IMR-90 (cell line): Measurements from ENCODE around the gene AMBP. TPM values are rescaled to one million over a fixed set of nuclear protein-coding genes. Genes with fewer than 3 reads are reported as not detected.

ENCODE experiments used
- ATAC-seq: fragments of 200-7000 bp; cut with Tn5 transposase; 2 replicates; pipeline ENCODE4 v1.9.1; 2020; ENCODE audit warnings: low read depth, mild to moderate bottlenecking, moderate library complexity
- BruUV-seq: library from RNA; stranded (reverse); fragments of 400-500 nt; replicated peaks from 2 replicates; lab custom pipeline; 2021; lab: Mats Ljungman, UMichigan
- CTCF ChIA-PET: fragments of 300-600 bp; formaldehyde crosslinking; extraction: SDS; loops from one replicate; lab custom pipeline; 2021; ENCODE audit warnings: antibody characterized with exemption; lab: Yijun Ruan, JAX
- POLR2A ChIA-PET: fragments of 300-600 bp; sonication (Branson Sonifier 250); formaldehyde crosslinking; loops from one replicate; lab custom pipeline; 2022; ENCODE audit warnings: antibody characterized with exemption; ENCODE audit not compliant: unreplicated experiment; lab: Charles Lee
- DNase-seq: peaks from one replicate; pipeline ENCODE4 v3.0.0; 2013
- H2AFZ ChIP-seq: replicated peaks from 2 replicates; pipeline ENCODE3; 2013; ENCODE audit warnings: low read length, mild to moderate bottlenecking; ENCODE audit not compliant: poor library complexity
- H2AK5ac ChIP-seq: 2 replicates; pipeline ENCODE4 v1.6.1; 2013; ENCODE audit warnings: low read depth, low read length, inconsistent platforms
- H2AK9ac ChIP-seq: replicated peaks from 2 replicates; pipeline ENCODE3; 2013; ENCODE audit warnings: mild to moderate bottlenecking, low read depth, low read length, moderate library complexity; ENCODE audit not compliant: poor library complexity
- H2BK120ac ChIP-seq: 2 replicates; pipeline ENCODE4 v1.6.1; 2013; ENCODE audit warnings: low read depth, low read length, inconsistent platforms
- H2BK15ac ChIP-seq: 3 replicates; pipeline ENCODE4 v1.6.1; 2013; ENCODE audit warnings: low read depth, low read length, inconsistent platforms
- H2BK20ac ChIP-seq: 2 replicates; pipeline ENCODE4 v1.6.1; 2013; ENCODE audit warnings: low read depth, mild to moderate bottlenecking, inconsistent platforms, low read length, moderate library complexity
- H2BK5ac ChIP-seq: 2 replicates; pipeline ENCODE4 v1.6.1; 2013; ENCODE audit warnings: mild to moderate bottlenecking, low read depth, low read length, inconsistent platforms; ENCODE audit not compliant: poor library complexity, severe bottlenecking
- H3K14ac ChIP-seq: replicated peaks from 2 replicates; pipeline ENCODE4 v1.6.1; 2013; ENCODE audit warnings: low read depth, low read length, inconsistent platforms
- H3K18ac ChIP-seq: 2 replicates; pipeline ENCODE4 v1.6.1; 2013; ENCODE audit warnings: low read depth, low read length, control low read depth
- H3K23ac ChIP-seq: 2 replicates; pipeline ENCODE4 v1.6.1; 2013; ENCODE audit warnings: low read depth, low read length, inconsistent platforms
- H3K27ac ChIP-seq: 2 replicates; pipeline ENCODE4 v1.5.1; 2013; ENCODE audit warnings: mild to moderate bottlenecking, control low read depth, low read length; ENCODE audit not compliant: insufficient read depth
- H3K27me3 ChIP-seq: 2 replicates; pipeline ENCODE4 v1.6.1; 2013; ENCODE audit warnings: low read length; ENCODE audit not compliant: control insufficient read depth, insufficient read depth
- H3K36me3 ChIP-seq: 2 replicates; pipeline ENCODE4 v1.6.1; 2013; ENCODE audit warnings: low read length, mixed read lengths; ENCODE audit not compliant: control insufficient read depth, insufficient read depth
- H3K4ac ChIP-seq: 2 replicates; pipeline ENCODE4 v1.6.1; 2013; ENCODE audit warnings: low read depth, low read length, inconsistent platforms
- H3K4me1 ChIP-seq: 2 replicates; pipeline ENCODE4 v1.6.1; 2013; ENCODE audit warnings: low read length, mixed read lengths; ENCODE audit not compliant: control insufficient read depth, insufficient read depth
- H3K4me2 ChIP-seq: 2 replicates; pipeline ENCODE4 v1.6.1; 2013; ENCODE audit warnings: low read depth, mild to moderate bottlenecking, control low read depth, low read length, moderate library complexity
- H3K4me3 ChIP-seq: 2 replicates; pipeline ENCODE4 v1.5.1; 2013; ENCODE audit warnings: low read depth, mild to moderate bottlenecking, control low read depth, low read length, moderate library complexity; ENCODE audit not compliant: insufficient read depth
- H3K56ac ChIP-seq: 2 replicates; pipeline ENCODE4 v1.6.1; 2013; ENCODE audit warnings: low read length, inconsistent platforms; ENCODE audit not compliant: insufficient read depth; ENCODE audit errors: extremely low read depth
- H3K79me1 ChIP-seq, 2 experiments: 2 replicates each; pipeline ENCODE4 v1.6.1; 2013; ENCODE audit warnings: low read length in 2 of 2, inconsistent platforms in 1 of 2, low read depth in 1 of 2
- H3K9ac ChIP-seq: 2 replicates; pipeline ENCODE4 v1.6.1; 2013; ENCODE audit warnings: low read depth, low read length, control low read depth
- H3K9me1 ChIP-seq: 2 replicates; pipeline ENCODE4 v1.6.1; 2013; ENCODE audit warnings: low read length, inconsistent platforms; ENCODE audit not compliant: insufficient read depth
- H3K9me3 ChIP-seq: 2 replicates; pipeline ENCODE4 v1.6.1; 2013; ENCODE audit warnings: low read length; ENCODE audit not compliant: control insufficient read depth, insufficient read depth
- H4K20me1 ChIP-seq: 2 replicates; pipeline ENCODE4 v1.6.1; 2013; ENCODE audit warnings: low read length, inconsistent platforms; ENCODE audit not compliant: insufficient read depth
- H4K5ac ChIP-seq: 2 replicates; pipeline ENCODE4 v1.6.1; 2013; ENCODE audit warnings: mild to moderate bottlenecking, low read depth, low read length, control low read depth
- H4K8ac ChIP-seq, 2 experiments: 2 replicates each; pipeline ENCODE4 v1.6.1; 2013; ENCODE audit warnings: low read depth in 2 of 2, low read length in 2 of 2, control low read depth in 1 of 2, inconsistent platforms in 1 of 2
- H4K91ac ChIP-seq: 2 replicates; pipeline ENCODE4 v1.6.1; 2013; ENCODE audit warnings: low read depth, low read length, inconsistent platforms; ENCODE audit not compliant: insufficient read depth
- CEBPB ChIP-seq: IDR thresholded peaks from 2 replicates; pipeline ENCODE4 v1.6.1; 2012; ENCODE audit warnings: low read depth, low read length, improper control_type of control experiment
- CTCF ChIP-seq: conservative IDR thresholded peaks from 2 replicates; pipeline ENCODE4 v1.5.1; 2012; ENCODE audit warnings: mild to moderate bottlenecking, low read depth, low read length, improper control_type of control experiment
- ELK1 ChIP-seq: fragments of 150-350 bp; IDR thresholded peaks from 2 replicates; pipeline ENCODE4 v1.6.1; 2016; ENCODE audit warnings: low read depth, mild to moderate bottlenecking, low read length, moderate library complexity, borderline replicate concordance
- FOS ChIP-seq: fragments of 150-350 bp; IDR thresholded peaks from 2 replicates; pipeline ENCODE4 v1.6.1; 2016; ENCODE audit warnings: low read depth, low read length
- MAFK ChIP-seq: IDR thresholded peaks from 2 replicates; pipeline ENCODE4 v1.6.1; 2012; ENCODE audit warnings: low read depth, low read length, improper control_type of control experiment
- MAZ ChIP-seq: IDR thresholded peaks from 2 replicates; pipeline ENCODE4 v1.6.1; 2012; ENCODE audit warnings: low read depth, mild to moderate bottlenecking, low read length, improper control_type of control experiment, moderate library complexity, borderline replicate concordance
- NFE2L2 ChIP-seq: fragments of 150-350 bp; IDR thresholded peaks from 2 replicates; pipeline ENCODE4 v1.6.1; 2016; ENCODE audit warnings: low read depth, mild to moderate bottlenecking, low read length
- POLR2A ChIP-seq: IDR thresholded peaks from 2 replicates; pipeline ENCODE4 v1.6.1; 2012; ENCODE audit warnings: mild to moderate bottlenecking, low read depth, low read length
- RAD21 ChIP-seq: IDR thresholded peaks from 2 replicates; pipeline ENCODE4 v1.6.1; 2012; ENCODE audit warnings: low read length, improper control_type of control experiment
- SMC3 ChIP-seq: fragments of 150-350 bp; IDR thresholded peaks from 2 replicates; pipeline ENCODE4 v1.6.1; 2016; ENCODE audit warnings: low read depth, mild to moderate bottlenecking, antibody characterized with exemption, low read length, moderate library complexity
- USF2 ChIP-seq: fragments of 150-350 bp; IDR thresholded peaks from 2 replicates; pipeline ENCODE4 v1.6.1; 2017; ENCODE audit warnings: mild to moderate bottlenecking, antibody characterized with exemption, low read length, low read depth
- WGBS, 2 experiments: methylation state at CpG; one replicate each; pipeline versions ENCODE4 v1.1.5 to v1.1.7; 2013; ENCODE audit warnings: missing lambda C conversion rate in 2 of 2; ENCODE audit not compliant: insufficient read length in 1 of 2; ENCODE audit errors: extremely low coverage in 2 of 2; 5-methylcytosine and 5-hydroxymethylcytosine counted together
- dilution Hi-C: fragments of 300-500 bp; cut with HindIII; formaldehyde crosslinking; loops from one replicate; pipeline ENCODE4 v1.14.3; 2018; ENCODE audit warnings: low sequenced_read_pairs; ENCODE audit not compliant: unreplicated experiment
- in situ Hi-C: fragments of 300-500 bp; cut with MboI; formaldehyde crosslinking; loops from 3 replicates; pipeline ENCODE4 v1.14.3; 2019; ENCODE audit warnings: low sequenced_read_pairs, inconsistent platforms, mixed read lengths
- intact Hi-C: fragments of 100-400 bp; cut with micrococcal nuclease; formaldehyde crosslinking; loops from 2 replicates; pipeline ENCODE4 v1.10.0; 2022
- polyA plus RNA-seq, 3 experiments: library from polyadenylated mRNA; depleted of rRNA; stranded (reverse); fragments of >200 nt; gene quantifications; 2 replicates each; pipeline ENCODE4 v1.2.3, GENCODE V29; 2012; ENCODE audit warnings: low replicate concordance in 1 of 3
- total RNA-seq: library from RNA; depleted of rRNA; stranded (reverse); fragments of >200 nt; gene quantifications from 2 replicates; pipeline ENCODE4 v1.2.3, GENCODE V29; 2012

The AMBP gene
- total and polyA plus RNA-seq, 2 of the 4 experiments (the other 2 are of a cell fraction) = not detected

- Histone ChIP-seq H3K27me3 (peaks cover 41% of the 10 kb centered on the region), H4K5ac (no peak overlapping the region), H2BK5ac (no peak overlapping the region), H2BK20ac (no peak overlapping the region), H3K4me3 (no peak overlapping the region), H3K36me3 (no peaks in the 10 kb centered on the region), H3K18ac (no peak overlapping the region), H3K23ac (no peak overlapping the region), H3K9me3 (peaks cover 2% of the 10 kb centered on the region; the same call in 1 of the 2 replicates), H2BK15ac (no peak overlapping the region), H2AK9ac (no peak overlapping the region), H3K4me1 (no peaks in the 10 kb centered on the region; the same call in 1 of the 2 replicates), H3K9ac (no peak overlapping the region), H2AK5ac (no peak overlapping the region), H3K4ac (no peak overlapping the region), H3K9me1 (no peaks in the 10 kb centered on the region), H2AFZ (peak overlapping the region; percentile 34), H4K91ac (no peak overlapping the region), H4K8ac (no peak overlapping the region), H3K27ac (no peak overlapping the region), H3K56ac (no peak overlapping the region), H3K79me1 (no peaks in the 10 kb centered on the region), H3K14ac (no peak overlapping the region), H3K4me2 (no peak overlapping the region), H2BK120ac (no peak overlapping the region), H4K20me1 (no peaks in the 10 kb centered on the region; the same call in 1 of the 2 replicates)
- in situ Hi-C loops = no loop called here
- TF ChIP-seq SMC3 (peak; percentile 87), POLR2A (no peak), USF2 (no peak), CTCF (peak; percentile 91), RAD21 (peak; percentile 82), MAFK (no peak), FOS (no peak), MAZ (no peak), ELK1 (no peak), CEBPB (no peak), NFE2L2 (no peak)
- DNase-seq = peak; percentile 83
- intact Hi-C loops = loop anchor here (1.0 to 2.0 kb wide), 3 partner anchors 209 to 345 kb away; no protein-coding TSS in a partner anchor
- 27% methylated on average over 3 of the region's 10 CpGs; no CpG with 5 or more reads in 1 of the 2 experiments for WGBS, 2 experiments
- ChIA-PET CTCF (interaction anchor here (0.5 to 2.6 kb wide), 16 partner anchors 10 to 922 kb away, joined by 3 to 16 read pairs (median 3); partner anchors contain the start of genes COL27A1 and KIF12), POLR2A (no interaction called here)
- dilution Hi-C loops = no loop called here
- ATAC-seq = peak; percentile 99
- BruUV-seq = no TSS peak
These were observed 4.1 kb upstream of the AMBP start for GRCh38 chr9:114082017-114082762.
